Epithelial cell of esophagus (primary cell): ENCODE results near the gene CD3D.
A peak's percentile ranks its signal among the peaks of the same experiment; 100 is the strongest.
"Not testable (repeated sequence)": the region's sequence is repeated elsewhere in the genome, so short reads cannot be mapped to it uniquely, and the experiment has no call there.

Source experiments
- DNase-seq: peaks from one replicate; pipeline ENCODE4 v3.0.0; 2010; ENCODE audit warnings: low read depth
- H3K4me3 ChIP-seq: 2 replicates; pipeline ENCODE4 v1.5.1; 2011; ENCODE audit warnings: mild to moderate bottlenecking, low read length, control low read depth
- TF ChIP-seq, protein P1 (sequence below): IDR thresholded peaks from 2 replicates; pipeline ENCODE4 v1.5.1; 2011; ENCODE audit warnings: low read depth, mild to moderate bottlenecking, low read length, control low read depth, inconsistent platforms; ENCODE audit not compliant: insufficient read depth; ENCODE audit errors: missing control alignments

CD3D gene

GRCh38 chr11:118313242-118313641, 29.3 kb downstream of the CD3D start:
- H3K4me3 ChIP-seq: no peak overlapping the region
- TF ChIP-seq, protein P1, sequence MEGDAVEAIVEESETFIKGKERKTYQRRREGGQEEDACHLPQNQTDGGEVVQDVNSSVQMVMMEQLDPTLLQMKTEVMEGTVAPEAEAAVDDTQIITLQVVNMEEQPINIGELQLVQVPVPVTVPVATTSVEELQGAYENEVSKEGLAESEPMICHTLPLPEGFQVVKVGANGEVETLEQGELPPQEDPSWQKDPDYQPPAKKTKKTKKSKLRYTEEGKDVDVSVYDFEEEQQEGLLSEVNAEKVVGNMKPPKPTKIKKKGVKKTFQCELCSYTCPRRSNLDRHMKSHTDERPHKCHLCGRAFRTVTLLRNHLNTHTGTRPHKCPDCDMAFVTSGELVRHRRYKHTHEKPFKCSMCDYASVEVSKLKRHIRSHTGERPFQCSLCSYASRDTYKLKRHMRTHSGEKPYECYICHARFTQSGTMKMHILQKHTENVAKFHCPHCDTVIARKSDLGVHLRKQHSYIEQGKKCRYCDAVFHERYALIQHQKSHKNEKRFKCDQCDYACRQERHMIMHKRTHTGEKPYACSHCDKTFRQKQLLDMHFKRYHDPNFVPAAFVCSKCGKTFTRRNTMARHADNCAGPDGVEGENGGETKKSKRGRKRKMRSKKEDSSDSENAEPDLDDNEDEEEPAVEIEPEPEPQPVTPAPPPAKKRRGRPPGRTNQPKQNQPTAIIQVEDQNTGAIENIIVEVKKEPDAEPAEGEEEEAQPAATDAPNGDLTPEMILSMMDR: no peak
- no peak for DNase-seq

GRCh38 chr11:118312328-118312727, 30.2 kb downstream of the CD3D start:
- TF ChIP-seq, protein P1: no peak
- no peak overlapping the region for H3K4me3 ChIP-seq
- DNase-seq: no peak

DNA sequence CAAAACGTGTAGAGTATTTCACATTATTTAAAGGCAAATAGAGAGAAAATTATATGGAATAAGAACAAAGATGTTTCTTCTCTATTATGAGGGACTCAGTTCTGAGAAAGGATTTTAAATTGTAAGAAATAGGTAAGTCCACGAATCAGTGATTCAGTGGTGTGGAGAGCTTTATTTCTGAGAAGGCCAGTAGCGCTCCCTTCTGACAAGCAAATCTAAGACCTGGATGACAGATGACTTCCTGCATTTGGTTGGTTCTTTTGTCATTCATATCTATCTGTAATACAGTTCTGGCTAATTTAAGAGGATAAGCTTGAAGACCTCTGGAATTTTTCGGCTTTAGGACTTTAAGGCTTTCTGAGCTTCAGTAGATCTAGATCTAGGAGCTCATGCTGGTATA, 31.0 kb downstream of the CD3D start:
- TF ChIP-seq, protein P1: peak; percentile 9
- H3K4me3 ChIP-seq: no peak overlapping the region
- peak; percentile 23 for DNase-seq

DNA sequence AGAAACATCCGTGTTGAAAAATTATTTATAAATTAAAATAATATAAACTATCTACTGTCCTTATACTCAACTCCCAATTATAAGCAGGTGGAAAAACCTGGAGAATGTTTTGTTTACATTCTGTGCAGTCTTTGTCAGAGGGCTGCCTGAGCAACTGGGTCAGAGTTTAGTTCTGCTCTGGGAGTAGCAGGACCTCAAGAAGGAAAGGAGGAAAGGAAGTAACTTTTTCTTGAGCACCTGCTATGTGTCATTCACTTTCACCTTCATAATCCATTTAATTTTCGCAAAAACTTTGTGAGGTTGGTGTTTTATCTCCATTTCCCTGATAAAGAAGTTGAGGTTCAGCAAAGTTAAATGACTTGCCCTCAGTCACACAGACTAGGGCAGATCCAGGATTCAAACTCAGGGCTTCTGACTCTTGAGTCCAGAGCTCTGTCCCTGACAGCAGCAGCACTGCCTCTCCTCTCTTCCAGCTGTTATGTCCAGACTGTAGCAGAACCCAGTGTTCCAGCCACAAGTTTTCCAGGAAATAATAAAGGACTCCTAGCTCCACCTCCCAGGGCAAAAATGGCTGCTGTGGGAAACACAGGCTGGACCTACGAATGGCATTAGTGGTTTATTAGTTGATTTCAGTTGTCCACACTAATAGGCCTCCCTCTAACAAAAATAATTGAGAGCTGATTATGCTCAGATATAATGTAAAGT, 31.6 kb downstream of the CD3D start:
- H3K4me3 ChIP-seq: no peak overlapping the region
- no peak for DNase-seq
- TF ChIP-seq, protein P1: no peak

DNA sequence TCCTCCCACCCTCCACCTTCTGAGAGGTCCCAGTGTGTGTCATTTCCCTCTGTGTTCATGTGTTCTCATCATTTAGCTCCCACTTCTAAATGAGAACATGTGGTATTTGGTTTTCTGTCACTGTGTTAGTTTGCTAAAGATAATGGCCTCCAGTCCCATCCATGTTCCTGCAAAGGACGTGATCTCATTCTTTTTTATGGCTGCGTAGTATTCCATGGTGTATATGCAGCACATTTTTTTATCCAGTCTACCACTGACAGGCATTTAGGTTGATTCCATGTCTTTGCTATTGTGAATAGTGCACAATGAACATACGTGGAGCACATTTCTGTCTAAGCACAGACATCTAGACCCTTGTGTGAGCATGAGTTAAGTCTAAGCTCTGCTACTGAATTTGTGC, 32.2 kb downstream of the CD3D start:
- DNase-seq: no peak
- H3K4me3 ChIP-seq: no peak overlapping the region
- TF ChIP-seq, protein P1: no peak

- not testable (repeated sequence) for H3K4me3 ChIP-seq, DNase-seq
Measured at GRCh38 chr11:118308995-118309528, 33.4 kb downstream of the CD3D start.

DNA sequence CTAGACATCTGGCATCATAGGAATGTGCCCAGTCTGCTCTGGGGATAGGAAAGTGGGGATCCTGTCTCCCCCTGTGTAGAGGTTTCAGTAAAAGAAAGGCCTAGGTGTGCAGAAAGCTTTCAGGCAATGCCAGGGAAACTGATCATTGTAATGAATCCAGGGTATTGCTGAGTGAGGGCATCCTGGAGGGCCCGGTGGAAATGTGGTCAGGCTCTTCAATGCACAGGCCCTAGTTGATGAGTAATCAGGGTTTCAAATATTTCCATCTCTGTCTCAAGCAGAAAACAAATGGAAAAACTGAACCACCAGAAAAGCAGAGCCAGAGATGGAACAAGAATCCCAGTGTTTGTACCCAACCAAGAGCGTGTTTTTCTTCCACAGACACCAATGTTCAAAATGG, 35.9 kb downstream of the CD3D start:
- DNase-seq: no peak
- TF ChIP-seq, protein P1: no peak
- no peak overlapping the region for H3K4me3 ChIP-seq

DNA sequence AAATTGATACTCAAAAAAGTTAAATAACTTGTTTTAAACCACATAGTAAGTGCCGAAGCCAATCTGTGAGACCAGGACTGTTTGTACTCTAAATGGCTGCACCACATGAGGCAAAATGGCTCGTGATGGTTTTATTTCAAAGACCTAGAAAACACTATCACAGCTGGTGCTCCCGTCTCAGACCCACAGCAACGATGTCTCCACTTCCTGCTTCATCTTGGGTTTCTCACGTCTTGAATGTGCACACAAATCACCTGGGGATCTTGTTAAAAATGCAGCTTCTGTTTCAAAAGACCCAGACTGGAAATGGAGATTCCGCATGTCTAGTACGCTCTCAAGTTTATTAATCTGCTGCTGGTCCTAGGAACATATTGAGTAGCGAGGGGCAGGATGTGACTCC, 36.8 kb downstream of the CD3D start:
- DNase-seq: no peak
- H3K4me3 ChIP-seq: no peak overlapping the region
- TF ChIP-seq, protein P1: no peak
